Tibial nerve (tissue), 4 donors: Measurements from ENCODE around the gene TRDMT1. TPM values are rescaled to one million over a fixed set of nuclear protein-coding genes. Genes with fewer than 3 reads are reported as not detected.

Source experiments
- DNase-seq, 2 donors: peaks; one replicate each; pipeline ENCODE4 v3.0.0-alpha.2; 2019; ENCODE audit warnings: low spot score in 2 of 2
- H3K27ac ChIP-seq, 4 donors: fragments of 200-600 bp; sonication (generic) in 3 of 4; one replicate each; pipeline ENCODE4 v1.5.1; 2017 to 2019; ENCODE audit warnings: mild to moderate bottlenecking in 1 of 4
- H3K27me3 ChIP-seq, 2 donors: fragments of 200-600 bp; sonication (generic) in 1 of 2; one replicate each; pipeline versions ENCODE4 v1.5.1 to v1.6.0; 2017 to 2019
- H3K36me3 ChIP-seq, 3 donors: fragments of 200-600 bp; sonication (generic); one replicate each; pipeline ENCODE4 v1.5.1; 2018 to 2019
- H3K4me1 ChIP-seq, 4 donors: fragments of 200-600 bp; sonication (generic) in 3 of 4; one replicate each; pipeline ENCODE4 v1.5.1; 2017 to 2019
- H3K4me3 ChIP-seq, 4 donors: fragments of 200-600 bp; sonication (generic) in 3 of 4; one replicate each; pipeline ENCODE4 v1.5.1; 2017 to 2019; ENCODE audit warnings: mild to moderate bottlenecking in 1 of 4, moderate library complexity in 1 of 4
- H3K9me3 ChIP-seq, 4 donors: fragments of 200-600 bp; sonication (generic) in 3 of 4; one replicate each; pipeline ENCODE4 v1.5.1; 2017 to 2019
- CTCF ChIP-seq, 5 experiments: fragments of 200-600 bp in 3 of 5; fragments of 450-650 bp in 2 of 5; sonication (generic) in 3 of 5; IDR thresholded peaks; one replicate each; pipeline ENCODE4 v1.5.1; 2016 to 2019; ENCODE audit warnings: antibody characterized with exemption in 5 of 5, mild to moderate bottlenecking in 3 of 5, moderate library complexity in 2 of 5
- EP300 ChIP-seq, 2 donors: sonication (generic); formaldehyde crosslinking; IDR thresholded peaks; one replicate each; pipeline ENCODE4 v1.6.1; 2017; ENCODE audit warnings: antibody characterized with exemption in 2 of 2, mild to moderate bottlenecking in 1 of 2
- POLR2A ChIP-seq, 2 donors: fragments of 450-650 bp; IDR thresholded peaks; one replicate each; pipeline ENCODE4 v1.6.1; 2017; ENCODE audit warnings: antibody characterized with exemption in 2 of 2, mild to moderate bottlenecking in 2 of 2, moderate library complexity in 2 of 2
- WGBS, 2 donors: methylation state at CpG; one replicate each; pipeline ENCODE4 v1.1.5; 2018; 5-methylcytosine and 5-hydroxymethylcytosine counted together
- total RNA-seq, 4 donors: library from RNA; depleted of rRNA; stranded (reverse); fragments of >200 nt; gene quantifications; one replicate each; pipeline ENCODE4 v1.1.0, GENCODE V29; 2016

The TRDMT1 gene
- total RNA-seq, 4 donors from 2014 or later, result 12.9 to 17.5 (median 16.0) TPM

GRCh38 chr10:17244700-17245365, 43.4 kb upstream of the TRDMT1 start:
- no peak for DNase-seq
- H3K36me3 ChIP-seq, result peaks cover 0 to 7% (median 0%) of the 10 kb centered on the region in 3 donors
- H3K9me3 ChIP-seq, result no peaks in the 10 kb centered on the region
- TF ChIP-seq EP300 (IDR thresholded peaks at IDR 0.05), result no peak
- TF ChIP-seq CTCF (IDR thresholded peaks at IDR 0.05), result no peak
- TF ChIP-seq POLR2A (IDR thresholded peaks at IDR 0.05), result no peak
- no peak overlapping the region for H3K27ac ChIP-seq
- H3K4me1 ChIP-seq, result peaks cover 0 to 3% (median 0%) of the 10 kb centered on the region in 4 donors
- no peaks in the 10 kb centered on the region for H3K27me3 ChIP-seq
- H3K4me3 ChIP-seq, result no peak overlapping the region

- H3K9me3 ChIP-seq, result no peaks in the 10 kb centered on the region
- H3K36me3 ChIP-seq, result peaks cover 0 to 23% (median 0%) of the 10 kb centered on the region in 3 donors
- DNase-seq, result no peak
- H3K27me3 ChIP-seq, result no peaks in the 10 kb centered on the region
- no peak overlapping the region for H3K4me3 ChIP-seq
- 92 to 99% methylated on average over 5 of the region's 5 CpGs for WGBS, 2 donors
- TF ChIP-seq CTCF (IDR thresholded peaks at IDR 0.05), result no peak
- TF ChIP-seq POLR2A (IDR thresholded peaks at IDR 0.05), result no peak
- no peak for TF ChIP-seq EP300 (IDR thresholded peaks at IDR 0.05)
- peaks cover 0 to 22% (median 6%) of the 10 kb centered on the region in 4 donors for H3K4me1 ChIP-seq
- no peak overlapping the region for H3K27ac ChIP-seq
Measured at GRCh38 chr10:17241611-17242333, 40.3 kb upstream of the TRDMT1 start.

- no peak for TF ChIP-seq CTCF (IDR thresholded peaks at IDR 0.05)
- TF ChIP-seq POLR2A (IDR thresholded peaks at IDR 0.05), result no peak
- no peak for TF ChIP-seq EP300 (IDR thresholded peaks at IDR 0.05)
- Histone ChIP-seq H3K27me3 (no peaks in the 10 kb centered on the region), H3K4me3 (no peak overlapping the region), H3K9me3 (no peaks in the 10 kb centered on the region), H3K36me3 (peaks cover 0 to 35% (median 6%) of the 10 kb centered on the region in 3 donors), H3K4me1 (peaks cover 0 to 33% (median 11%) of the 10 kb centered on the region in 4 donors), H3K27ac (no peak overlapping the region)
- DNase-seq, result no peak
- 85 to 93% methylated on average over 4 of the region's 4 CpGs for WGBS, 2 donors
Measured at GRCh38 chr10:17240616-17241015, 39.1 kb upstream of the TRDMT1 start.

- Histone ChIP-seq H3K27me3 (no peaks in the 10 kb centered on the region), H3K27ac (peak overlapping the region in 2 of 4 donors; percentile 97 to 100), H3K9me3 (no peaks in the 10 kb centered on the region), H3K36me3 (peaks cover 0 to 40% (median 9%) of the 10 kb centered on the region in 3 donors), H3K4me3 (no peak overlapping the region), H3K4me1 (peaks cover 0 to 38% (median 13%) of the 10 kb centered on the region in 4 donors)
- WGBS, 2 donors, result 94 to 95% methylated on average over 2 of the region's 2 CpGs
- TF ChIP-seq EP300 (IDR thresholded peaks at IDR 0.05) (no peak), POLR2A (IDR thresholded peaks at IDR 0.05) (no peak), CTCF (IDR thresholded peaks at IDR 0.05) (no peak)
- DNase-seq, result no peak
Measured at GRCh38 chr10:17240096-17240495, 38.6 kb upstream of the TRDMT1 start.
